WTC11 (cell line): ENCODE measurements around the gene TNRC6A. TPM values are rescaled to one million over a fixed set of nuclear protein-coding genes. Genes with fewer than 3 reads are reported as not detected.
"Not testable (repeated sequence)": the region's sequence is repeated elsewhere in the genome, so short reads cannot be mapped to it uniquely, and the experiment has no call there.

ENCODE experiments used
- ATAC-seq: fragments of 200-7000 bp; cut with Tn5 transposase; 2 replicates; pipeline ENCODE4 v1.10.0; 2021; ENCODE audit warnings: mild to moderate bottlenecking, moderate library complexity
- CTCF ChIA-PET: fragments of 300-600 bp; sonication (Branson Sonifier 250); formaldehyde crosslinking; loops from one replicate; lab custom pipeline; 2021; ENCODE audit warnings: antibody characterized with exemption; lab: Charles Lee
- POLR2A ChIA-PET: fragments of 350-600 bp; sonication (Branson Sonifier 250); formaldehyde crosslinking; loops from one replicate; lab custom pipeline; 2021; ENCODE audit warnings: antibody characterized with exemption; lab: Charles Lee
- DNase-seq: peaks from one replicate; pipeline ENCODE4 v3.0.0; 2021; ENCODE audit warnings: low spot score
- H3K27ac Mint-ChIP-seq: 2 replicates; pipeline ENCODE4 v1.8.0; 2021; ENCODE audit warnings: mixed read lengths
- H3K27me3 Mint-ChIP-seq: 2 replicates; pipeline ENCODE4 v1.8.0; 2021; ENCODE audit warnings: low read depth, mild to moderate bottlenecking, moderate library complexity, mixed read lengths
- H3K36me3 Mint-ChIP-seq: 2 replicates; pipeline ENCODE4 v1.8.0; 2021; ENCODE audit warnings: mixed read lengths
- H3K4me1 Mint-ChIP-seq: 2 replicates; pipeline ENCODE4 v1.8.0; 2022; ENCODE audit warnings: mixed read lengths
- H3K4me3 Mint-ChIP-seq: 2 replicates; pipeline ENCODE4 v1.8.0; 2021; ENCODE audit warnings: mild to moderate bottlenecking, moderate library complexity, mixed read lengths
- H3K9me3 Mint-ChIP-seq: 2 replicates; pipeline ENCODE4 v1.8.0; 2021; ENCODE audit warnings: mixed read lengths
- CBFB ChIP-seq: sonication (generic); formaldehyde crosslinking; IDR thresholded peaks from 2 replicates; pipeline ENCODE4 v1.8.1; 2022; ENCODE audit warnings: mild to moderate bottlenecking, low read depth, missing genetic modification reagents
- GABPB1 ChIP-seq: sonication (generic); formaldehyde crosslinking; IDR thresholded peaks from 2 replicates; pipeline ENCODE4 v1.8.1; 2023; ENCODE audit warnings: mild to moderate bottlenecking, missing genetic modification reagents
- NFATC4 ChIP-seq: fragments of 250-450 bp; sonication (Bioruptor Pico); IDR thresholded peaks from 2 replicates; pipeline ENCODE4 v1.9.0; 2021; ENCODE audit warnings: mild to moderate bottlenecking
- NFE2L1 ChIP-seq: sonication (generic); formaldehyde crosslinking; IDR thresholded peaks from 2 replicates; pipeline ENCODE4 v1.8.1; 2023; ENCODE audit warnings: missing genetic modification reagents
- SP1 ChIP-seq: sonication (generic); formaldehyde crosslinking; conservative IDR thresholded peaks from 2 replicates; pipeline ENCODE4 v1.8.1; 2022; ENCODE audit warnings: missing genetic modification reagents
- TCF7 ChIP-seq: sonication (generic); formaldehyde crosslinking; IDR thresholded peaks from 2 replicates; pipeline ENCODE4 v1.8.0; 2022; ENCODE audit warnings: mild to moderate bottlenecking, low read depth, missing genetic modification reagents, moderate library complexity
- TP53 ChIP-seq: sonication (generic); formaldehyde crosslinking; IDR thresholded peaks from 2 replicates; pipeline ENCODE4 v1.8.1; 2023; ENCODE audit warnings: mild to moderate bottlenecking, missing genetic modification reagents
- ZNF121 ChIP-seq: sonication (generic); formaldehyde crosslinking; IDR thresholded peaks from 2 replicates; pipeline ENCODE4 v1.8.0; 2023; ENCODE audit warnings: missing genetic modification reagents
- ZNF219 ChIP-seq: sonication (generic); formaldehyde crosslinking; IDR thresholded peaks from 2 replicates; pipeline ENCODE4 v1.8.0; 2023; ENCODE audit warnings: missing genetic modification reagents, mild to moderate bottlenecking, borderline replicate concordance
- ZNF263 ChIP-seq: sonication (generic); formaldehyde crosslinking; IDR thresholded peaks from 2 replicates; pipeline ENCODE4 v1.8.1; 2022; ENCODE audit warnings: low read depth, mild to moderate bottlenecking, moderate library complexity, missing genetic modification reagents
- ZNF396 ChIP-seq: fragments of 250-450 bp; sonication (Bioruptor Pico); IDR thresholded peaks from 2 replicates; pipeline ENCODE4 v1.8.0; 2021; ENCODE audit warnings: mild to moderate bottlenecking, moderate library complexity, borderline replicate concordance
- total RNA-seq: library from RNA; stranded (reverse); gene quantifications from 3 replicates; pipeline ENCODE4 v1.2.3, GENCODE V29; 2021
- TF ChIP-seq, protein P1 (sequence below): sonication (generic); formaldehyde crosslinking; IDR thresholded peaks from 2 replicates; pipeline ENCODE4 v1.8.1; 2023; ENCODE audit warnings: mild to moderate bottlenecking, missing genetic modification reagents
- TF ChIP-seq, protein P2 (sequence below): sonication (generic); formaldehyde crosslinking; IDR thresholded peaks from 2 replicates; pipeline ENCODE4 v1.8.1; 2023; ENCODE audit warnings: mild to moderate bottlenecking, missing genetic modification reagents
- TF ChIP-seq, protein P3 (sequence below): sonication (generic); formaldehyde crosslinking; IDR thresholded peaks from 2 replicates; pipeline ENCODE4 v1.8.1; 2023; ENCODE audit warnings: mild to moderate bottlenecking, missing genetic modification reagents, moderate library complexity
- TF ChIP-seq, protein P4 (sequence below): sonication (generic); formaldehyde crosslinking; conservative IDR thresholded peaks from 2 replicates; pipeline ENCODE4 v1.8.1; 2022; ENCODE audit warnings: mild to moderate bottlenecking, missing genetic modification reagents
- TF ChIP-seq, protein P5 (sequence below): sonication (generic); formaldehyde crosslinking; IDR thresholded peaks from 2 replicates; pipeline ENCODE4 v1.8.0; 2023; ENCODE audit warnings: missing genetic modification reagents, mild to moderate bottlenecking, borderline replicate concordance
- TF ChIP-seq, protein P6 (sequence below): sonication (generic); formaldehyde crosslinking; IDR thresholded peaks from 2 replicates; pipeline ENCODE4 v1.8.1; 2022; ENCODE audit warnings: missing genetic modification reagents, borderline replicate concordance
- TF ChIP-seq, protein P7 (sequence below): sonication (generic); formaldehyde crosslinking; IDR thresholded peaks from 2 replicates; pipeline ENCODE4 v1.8.1; 2022; ENCODE audit warnings: low read depth, mild to moderate bottlenecking, moderate library complexity, missing genetic modification reagents, borderline replicate concordance

The TNRC6A gene
- total RNA-seq, 1 experiment from 2014 or later, result 86.3 TPM

DNA sequence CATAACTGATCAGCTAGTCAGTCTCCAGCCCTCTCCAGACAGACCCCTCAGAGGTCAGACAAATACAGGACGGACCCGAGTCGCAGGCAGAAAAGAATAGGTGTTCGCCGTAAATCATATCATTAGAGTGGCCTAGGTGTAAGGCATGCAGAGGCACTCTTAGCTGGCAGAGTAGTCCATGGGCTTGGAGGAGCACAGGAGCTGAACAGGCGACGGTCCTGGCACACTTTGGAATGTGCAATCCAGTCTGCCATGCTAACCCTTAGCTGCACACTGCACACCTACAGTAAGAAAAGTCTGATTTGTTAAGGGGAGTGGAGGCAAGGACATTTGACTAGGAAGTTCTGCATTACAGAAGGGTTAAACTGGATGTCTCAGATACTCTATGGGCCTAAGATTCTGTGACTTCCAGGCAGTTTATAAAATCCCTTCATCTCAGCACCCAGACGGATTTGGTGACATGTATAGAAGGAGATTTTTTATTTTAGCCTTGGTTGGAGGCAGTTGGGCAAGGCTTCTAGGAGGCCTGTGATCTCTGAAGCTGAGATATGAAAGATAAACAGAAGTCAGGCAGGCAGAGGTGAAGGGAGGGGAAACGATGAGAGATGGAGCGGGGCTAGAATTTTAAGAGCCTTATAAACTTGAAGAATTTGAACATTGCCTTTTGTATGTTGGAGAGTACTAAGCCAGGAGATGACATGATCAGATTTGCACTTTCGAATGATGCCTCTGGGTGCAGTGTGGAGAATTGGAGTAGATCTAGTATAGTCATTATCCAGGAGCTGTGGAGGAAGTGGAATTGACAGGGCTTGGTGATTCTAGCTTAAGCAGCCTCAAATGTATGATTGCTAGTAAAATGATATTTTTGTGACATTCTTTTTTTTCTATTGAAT is 81.7 kb downstream of the TNRC6A start:
- CTCF ChIA-PET, result interaction anchor here (1.8 kb wide), 1 partner anchor 10 kb away, joined by 4 read pairs; no protein-coding TSS in a partner anchor
- no peak overlapping the region for H3K4me3 Mint-ChIP-seq
- TF ChIP-seq NFATC4 (CRISPR knock-in tag) (no peak), TCF7 (CRISPR knock-in tag) (no peak), GABPB1 (CRISPR knock-in tag) (no peak), ZNF396 (CRISPR knock-in tag) (no peak), ZNF121 (CRISPR knock-in tag) (no peak), CBFB (no peak), TP53 (CRISPR knock-in tag) (no peak), ZNF219 (CRISPR knock-in tag) (no peak), NFE2L1 (CRISPR knock-in tag) (no peak), ZNF263 (CRISPR knock-in tag) (no peak), SP1 (CRISPR knock-in tag) (no peak)
- TF ChIP-seq, protein P1, sequence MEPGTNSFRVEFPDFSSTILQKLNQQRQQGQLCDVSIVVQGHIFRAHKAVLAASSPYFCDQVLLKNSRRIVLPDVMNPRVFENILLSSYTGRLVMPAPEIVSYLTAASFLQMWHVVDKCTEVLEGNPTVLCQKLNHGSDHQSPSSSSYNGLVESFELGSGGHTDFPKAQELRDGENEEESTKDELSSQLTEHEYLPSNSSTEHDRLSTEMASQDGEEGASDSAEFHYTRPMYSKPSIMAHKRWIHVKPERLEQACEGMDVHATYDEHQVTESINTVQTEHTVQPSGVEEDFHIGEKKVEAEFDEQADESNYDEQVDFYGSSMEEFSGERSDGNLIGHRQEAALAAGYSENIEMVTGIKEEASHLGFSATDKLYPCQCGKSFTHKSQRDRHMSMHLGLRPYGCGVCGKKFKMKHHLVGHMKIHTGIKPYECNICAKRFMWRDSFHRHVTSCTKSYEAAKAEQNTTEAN (CRISPR knock-in tag), result no peak
- TF ChIP-seq, protein P2, sequence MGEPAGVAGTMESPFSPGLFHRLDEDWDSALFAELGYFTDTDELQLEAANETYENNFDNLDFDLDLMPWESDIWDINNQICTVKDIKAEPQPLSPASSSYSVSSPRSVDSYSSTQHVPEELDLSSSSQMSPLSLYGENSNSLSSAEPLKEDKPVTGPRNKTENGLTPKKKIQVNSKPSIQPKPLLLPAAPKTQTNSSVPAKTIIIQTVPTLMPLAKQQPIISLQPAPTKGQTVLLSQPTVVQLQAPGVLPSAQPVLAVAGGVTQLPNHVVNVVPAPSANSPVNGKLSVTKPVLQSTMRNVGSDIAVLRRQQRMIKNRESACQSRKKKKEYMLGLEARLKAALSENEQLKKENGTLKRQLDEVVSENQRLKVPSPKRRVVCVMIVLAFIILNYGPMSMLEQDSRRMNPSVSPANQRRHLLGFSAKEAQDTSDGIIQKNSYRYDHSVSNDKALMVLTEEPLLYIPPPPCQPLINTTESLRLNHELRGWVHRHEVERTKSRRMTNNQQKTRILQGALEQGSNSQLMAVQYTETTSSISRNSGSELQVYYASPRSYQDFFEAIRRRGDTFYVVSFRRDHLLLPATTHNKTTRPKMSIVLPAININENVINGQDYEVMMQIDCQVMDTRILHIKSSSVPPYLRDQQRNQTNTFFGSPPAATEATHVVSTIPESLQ, result no peak
- TF ChIP-seq, protein P3, sequence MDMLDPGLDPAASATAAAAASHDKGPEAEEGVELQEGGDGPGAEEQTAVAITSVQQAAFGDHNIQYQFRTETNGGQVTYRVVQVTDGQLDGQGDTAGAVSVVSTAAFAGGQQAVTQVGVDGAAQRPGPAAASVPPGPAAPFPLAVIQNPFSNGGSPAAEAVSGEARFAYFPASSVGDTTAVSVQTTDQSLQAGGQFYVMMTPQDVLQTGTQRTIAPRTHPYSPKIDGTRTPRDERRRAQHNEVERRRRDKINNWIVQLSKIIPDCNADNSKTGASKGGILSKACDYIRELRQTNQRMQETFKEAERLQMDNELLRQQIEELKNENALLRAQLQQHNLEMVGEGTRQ, result no peak
- TF ChIP-seq, protein P4, sequence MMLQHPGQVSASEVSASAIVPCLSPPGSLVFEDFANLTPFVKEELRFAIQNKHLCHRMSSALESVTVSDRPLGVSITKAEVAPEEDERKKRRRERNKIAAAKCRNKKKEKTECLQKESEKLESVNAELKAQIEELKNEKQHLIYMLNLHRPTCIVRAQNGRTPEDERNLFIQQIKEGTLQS (CRISPR knock-in tag), result no peak
- TF ChIP-seq, protein P5, sequence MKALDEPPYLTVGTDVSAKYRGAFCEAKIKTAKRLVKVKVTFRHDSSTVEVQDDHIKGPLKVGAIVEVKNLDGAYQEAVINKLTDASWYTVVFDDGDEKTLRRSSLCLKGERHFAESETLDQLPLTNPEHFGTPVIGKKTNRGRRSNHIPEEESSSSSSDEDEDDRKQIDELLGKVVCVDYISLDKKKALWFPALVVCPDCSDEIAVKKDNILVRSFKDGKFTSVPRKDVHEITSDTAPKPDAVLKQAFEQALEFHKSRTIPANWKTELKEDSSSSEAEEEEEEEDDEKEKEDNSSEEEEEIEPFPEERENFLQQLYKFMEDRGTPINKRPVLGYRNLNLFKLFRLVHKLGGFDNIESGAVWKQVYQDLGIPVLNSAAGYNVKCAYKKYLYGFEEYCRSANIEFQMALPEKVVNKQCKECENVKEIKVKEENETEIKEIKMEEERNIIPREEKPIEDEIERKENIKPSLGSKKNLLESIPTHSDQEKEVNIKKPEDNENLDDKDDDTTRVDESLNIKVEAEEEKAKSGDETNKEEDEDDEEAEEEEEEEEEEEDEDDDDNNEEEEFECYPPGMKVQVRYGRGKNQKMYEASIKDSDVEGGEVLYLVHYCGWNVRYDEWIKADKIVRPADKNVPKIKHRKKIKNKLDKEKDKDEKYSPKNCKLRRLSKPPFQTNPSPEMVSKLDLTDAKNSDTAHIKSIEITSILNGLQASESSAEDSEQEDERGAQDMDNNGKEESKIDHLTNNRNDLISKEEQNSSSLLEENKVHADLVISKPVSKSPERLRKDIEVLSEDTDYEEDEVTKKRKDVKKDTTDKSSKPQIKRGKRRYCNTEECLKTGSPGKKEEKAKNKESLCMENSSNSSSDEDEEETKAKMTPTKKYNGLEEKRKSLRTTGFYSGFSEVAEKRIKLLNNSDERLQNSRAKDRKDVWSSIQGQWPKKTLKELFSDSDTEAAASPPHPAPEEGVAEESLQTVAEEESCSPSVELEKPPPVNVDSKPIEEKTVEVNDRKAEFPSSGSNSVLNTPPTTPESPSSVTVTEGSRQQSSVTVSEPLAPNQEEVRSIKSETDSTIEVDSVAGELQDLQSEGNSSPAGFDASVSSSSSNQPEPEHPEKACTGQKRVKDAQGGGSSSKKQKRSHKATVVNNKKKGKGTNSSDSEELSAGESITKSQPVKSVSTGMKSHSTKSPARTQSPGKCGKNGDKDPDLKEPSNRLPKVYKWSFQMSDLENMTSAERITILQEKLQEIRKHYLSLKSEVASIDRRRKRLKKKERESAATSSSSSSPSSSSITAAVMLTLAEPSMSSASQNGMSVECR, result no peak
- TF ChIP-seq, protein P6, sequence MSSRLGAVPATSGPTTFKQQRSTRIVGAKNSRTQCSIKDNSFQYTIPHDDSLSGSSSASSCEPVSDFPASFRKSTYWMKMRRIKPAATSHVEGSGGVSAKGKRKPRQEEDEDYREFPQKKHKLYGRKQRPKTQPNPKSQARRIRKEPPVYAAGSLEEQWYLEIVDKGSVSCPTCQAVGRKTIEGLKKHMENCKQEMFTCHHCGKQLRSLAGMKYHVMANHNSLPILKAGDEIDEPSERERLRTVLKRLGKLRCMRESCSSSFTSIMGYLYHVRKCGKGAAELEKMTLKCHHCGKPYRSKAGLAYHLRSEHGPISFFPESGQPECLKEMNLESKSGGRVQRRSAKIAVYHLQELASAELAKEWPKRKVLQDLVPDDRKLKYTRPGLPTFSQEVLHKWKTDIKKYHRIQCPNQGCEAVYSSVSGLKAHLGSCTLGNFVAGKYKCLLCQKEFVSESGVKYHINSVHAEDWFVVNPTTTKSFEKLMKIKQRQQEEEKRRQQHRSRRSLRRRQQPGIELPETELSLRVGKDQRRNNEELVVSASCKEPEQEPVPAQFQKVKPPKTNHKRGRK (CRISPR knock-in tag), result no peak
- TF ChIP-seq, protein P7, sequence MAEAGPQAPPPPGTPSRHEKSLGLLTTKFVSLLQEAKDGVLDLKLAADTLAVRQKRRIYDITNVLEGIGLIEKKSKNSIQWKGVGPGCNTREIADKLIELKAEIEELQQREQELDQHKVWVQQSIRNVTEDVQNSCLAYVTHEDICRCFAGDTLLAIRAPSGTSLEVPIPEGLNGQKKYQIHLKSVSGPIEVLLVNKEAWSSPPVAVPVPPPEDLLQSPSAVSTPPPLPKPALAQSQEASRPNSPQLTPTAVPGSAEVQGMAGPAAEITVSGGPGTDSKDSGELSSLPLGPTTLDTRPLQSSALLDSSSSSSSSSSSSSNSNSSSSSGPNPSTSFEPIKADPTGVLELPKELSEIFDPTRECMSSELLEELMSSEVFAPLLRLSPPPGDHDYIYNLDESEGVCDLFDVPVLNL (CRISPR knock-in tag), result no peak
- ATAC-seq (no peak), DNase-seq (no peak)
- no peaks in the 10 kb centered on the region for H3K27me3 Mint-ChIP-seq
- H3K36me3 Mint-ChIP-seq, result peaks cover 82% of the 10 kb centered on the region
- H3K27ac Mint-ChIP-seq, result no peak overlapping the region
- no peaks in the 10 kb centered on the region for H3K9me3 Mint-ChIP-seq
- H3K4me1 Mint-ChIP-seq, result no peaks in the 10 kb centered on the region
- POLR2A ChIA-PET, result no interaction called here

DNA sequence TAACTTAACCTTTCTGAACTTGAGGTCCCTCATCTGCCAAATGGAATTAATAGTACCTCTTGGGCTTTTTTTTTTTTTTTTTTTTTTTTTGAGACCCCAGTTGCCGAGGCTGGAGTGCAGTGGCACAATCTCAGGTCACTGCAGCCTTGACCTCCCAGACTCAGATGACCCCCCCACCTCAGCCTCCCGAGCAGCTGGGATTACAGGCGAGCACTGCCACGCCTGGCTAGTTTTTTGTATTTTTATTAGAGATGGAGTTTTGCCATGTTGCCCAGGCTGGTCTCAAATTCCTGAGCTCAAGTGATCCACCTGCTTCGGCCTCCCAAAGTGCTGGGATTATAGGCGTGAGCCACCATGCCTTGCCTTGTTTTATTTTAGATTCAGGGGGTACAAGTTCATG is 83.4 kb downstream of the TNRC6A start:
- H3K4me3 Mint-ChIP-seq, H3K4me1 Mint-ChIP-seq, ATAC-seq, H3K27ac Mint-ChIP-seq, H3K27me3 Mint-ChIP-seq, POLR2A ChIA-PET, DNase-seq, CTCF ChIA-PET, H3K9me3 Mint-ChIP-seq: not testable (repeated sequence)
- H3K36me3 Mint-ChIP-seq, result peaks cover 73% of the 10 kb centered on the region
